ENCODE measurements around the gene ZNF18. TPM values are rescaled to one million over a fixed set of nuclear protein-coding genes. Genes with fewer than 3 reads are reported as not detected.

The ZNF18 gene
- total RNA-seq: 4.0 TPM
- long read RNA-seq, partial matches to known transcripts: 4 of 12 reads
- long read RNA-seq, other reads (novel, unspliced or antisense): 5 of 12 reads

DNA sequence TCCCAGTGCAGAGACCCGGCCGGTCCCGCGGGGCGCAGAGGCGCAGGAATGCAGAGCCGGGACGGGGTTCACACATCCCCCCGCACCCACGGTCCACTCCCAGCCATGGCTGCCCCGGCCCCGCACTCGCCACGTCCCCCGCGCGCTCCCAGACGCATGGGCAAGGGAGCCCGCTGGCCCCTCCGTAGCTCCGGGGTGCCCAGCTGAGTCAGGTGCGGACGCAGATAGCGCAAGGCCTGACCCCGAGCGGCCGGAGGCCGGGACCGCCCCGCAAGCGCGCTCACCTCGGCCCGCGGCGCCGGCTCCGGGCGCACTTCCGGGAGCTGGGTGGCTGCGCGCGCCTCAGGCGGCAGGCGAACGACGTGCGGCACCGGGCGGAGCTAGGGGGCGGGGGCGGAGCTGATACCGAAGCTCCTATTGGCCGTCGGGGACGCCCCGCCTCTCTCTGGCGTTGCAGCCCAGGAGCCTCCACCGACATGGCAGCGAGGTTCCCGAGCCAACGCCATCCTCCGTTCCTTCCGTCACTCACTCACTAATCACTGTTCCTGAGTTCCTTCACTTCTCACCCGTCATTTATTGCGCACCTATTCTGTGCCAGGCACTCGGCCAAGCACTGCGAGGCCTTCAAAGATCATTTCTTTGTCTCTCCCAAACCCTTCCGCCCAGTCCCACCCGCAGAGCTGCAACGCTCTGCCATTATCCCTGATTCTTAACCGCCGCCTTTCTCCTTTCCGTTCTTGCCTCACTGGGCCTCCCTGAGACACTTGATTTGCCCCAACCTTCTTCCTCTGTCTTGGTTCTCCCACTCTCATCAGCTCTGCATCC is at the start of gene ZNF18:
Gene ZNF18, minus strand, starts transcription at position 329 of the 825 bp plus-strand sequence. CDS start 4,646 bp downstream, outside the sequence.
- Histone ChIP-seq H3K27me3 (ENCODE audit: low read depth) (no peaks in the 10 kb centered on the region), H3K4me3 (peak within 1 kb of the TSS; percentile 84), H3K4me1 (peaks cover 25% of the 10 kb centered on the region), H3K36me3 (peaks cover 5% of the 10 kb centered on the region), H3K27ac (replicated peaks) (peak within 1 kb of the TSS; percentile 92), H3K9me3 (replicated peaks) (no peaks in the 10 kb centered on the region)
- intact Hi-C loops (cut with micrococcal nuclease): no loop called here
- DNase-seq: peak; percentile 98
- TF ChIP-seq, protein P1, sequence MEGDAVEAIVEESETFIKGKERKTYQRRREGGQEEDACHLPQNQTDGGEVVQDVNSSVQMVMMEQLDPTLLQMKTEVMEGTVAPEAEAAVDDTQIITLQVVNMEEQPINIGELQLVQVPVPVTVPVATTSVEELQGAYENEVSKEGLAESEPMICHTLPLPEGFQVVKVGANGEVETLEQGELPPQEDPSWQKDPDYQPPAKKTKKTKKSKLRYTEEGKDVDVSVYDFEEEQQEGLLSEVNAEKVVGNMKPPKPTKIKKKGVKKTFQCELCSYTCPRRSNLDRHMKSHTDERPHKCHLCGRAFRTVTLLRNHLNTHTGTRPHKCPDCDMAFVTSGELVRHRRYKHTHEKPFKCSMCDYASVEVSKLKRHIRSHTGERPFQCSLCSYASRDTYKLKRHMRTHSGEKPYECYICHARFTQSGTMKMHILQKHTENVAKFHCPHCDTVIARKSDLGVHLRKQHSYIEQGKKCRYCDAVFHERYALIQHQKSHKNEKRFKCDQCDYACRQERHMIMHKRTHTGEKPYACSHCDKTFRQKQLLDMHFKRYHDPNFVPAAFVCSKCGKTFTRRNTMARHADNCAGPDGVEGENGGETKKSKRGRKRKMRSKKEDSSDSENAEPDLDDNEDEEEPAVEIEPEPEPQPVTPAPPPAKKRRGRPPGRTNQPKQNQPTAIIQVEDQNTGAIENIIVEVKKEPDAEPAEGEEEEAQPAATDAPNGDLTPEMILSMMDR (IDR thresholded peaks at IDR 0.05; ENCODE audit: borderline replicate concordance): no peak

DNA sequence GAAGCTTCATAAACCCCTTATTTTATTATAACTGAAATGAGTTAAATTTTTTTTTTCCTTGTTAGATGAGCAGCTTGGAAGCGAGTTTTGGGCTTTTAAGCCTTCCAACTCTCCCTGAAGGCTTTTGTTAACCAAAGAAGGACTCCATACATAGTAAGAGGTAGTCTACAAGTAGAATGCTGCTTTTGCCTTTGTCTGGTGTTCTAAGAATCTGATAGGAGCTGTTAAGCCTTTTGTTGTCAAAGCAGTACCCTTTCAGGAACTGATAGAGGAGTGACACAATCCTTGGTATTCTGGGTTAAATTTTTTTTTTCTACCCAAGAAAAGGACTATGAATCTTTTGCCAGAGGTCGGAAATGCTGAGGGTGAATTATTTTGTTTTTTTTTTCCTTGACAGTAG is 49.5 kb upstream of the ZNF18 start:
- TF ChIP-seq, protein P1 (IDR thresholded peaks at IDR 0.05; ENCODE audit: borderline replicate concordance): no peak
- Histone ChIP-seq H3K9me3 (replicated peaks) (no peaks in the 10 kb centered on the region), H3K36me3 (no peaks in the 10 kb centered on the region), H3K4me1 (peaks cover 68% of the 10 kb centered on the region), H3K4me3 (no peak overlapping the region), H3K27me3 (ENCODE audit: low read depth) (no peaks in the 10 kb centered on the region), H3K27ac (replicated peaks) (no peak overlapping the region)
- DNase-seq: no peak
- intact Hi-C loops (cut with micrococcal nuclease): no loop called here

GRCh38 chr17:12043702-12044101 is 46.4 kb upstream of the ZNF18 start:
- no peak for DNase-seq
- peaks cover 70% of the 10 kb centered on the region for H3K4me1 ChIP-seq

DNA sequence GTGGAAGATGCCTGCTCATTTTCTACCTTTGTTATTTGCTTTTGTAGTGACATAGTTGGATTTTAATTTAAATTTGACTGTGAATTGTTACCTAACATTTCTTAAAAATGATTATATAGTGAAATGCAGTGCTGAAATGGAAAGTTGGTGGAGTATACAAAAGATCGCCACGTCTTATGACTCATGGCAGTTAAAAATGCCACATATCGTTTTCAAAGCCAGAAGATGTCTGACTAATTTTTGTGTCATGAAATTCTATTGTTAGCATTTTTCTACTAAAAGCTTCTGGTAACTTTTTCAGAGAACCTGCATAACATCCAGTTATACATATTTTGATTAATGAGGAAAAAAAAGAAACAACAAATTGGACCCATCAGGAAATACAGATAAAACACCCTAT is 44.0 kb upstream of the ZNF18 start:
- DNase-seq: no peak
- Histone ChIP-seq H3K36me3 (no peaks in the 10 kb centered on the region), H3K27me3 (ENCODE audit: low read depth) (no peaks in the 10 kb centered on the region), H3K4me3 (no peak overlapping the region), H3K27ac (replicated peaks) (no peak overlapping the region), H3K4me1 (peaks cover 69% of the 10 kb centered on the region), H3K9me3 (replicated peaks) (no peaks in the 10 kb centered on the region)
- TF ChIP-seq, protein P1 (IDR thresholded peaks at IDR 0.05; ENCODE audit: borderline replicate concordance): no peak
- intact Hi-C loops (cut with micrococcal nuclease): no loop called here

More at GRCh38 chr17:12043702-12044101, 46.4 kb upstream of the ZNF18 start:
- Histone ChIP-seq H3K27me3 (ENCODE audit: low read depth) (no peaks in the 10 kb centered on the region), H3K9me3 (replicated peaks) (no peaks in the 10 kb centered on the region), H3K4me3 (no peak overlapping the region), H3K36me3 (no peaks in the 10 kb centered on the region), H3K27ac (replicated peaks) (no peak overlapping the region)
- intact Hi-C loops (cut with micrococcal nuclease): no loop called here
- TF ChIP-seq, protein P1 (IDR thresholded peaks at IDR 0.05; ENCODE audit: borderline replicate concordance): no peak

GRCh38 chr17:12040478-12040877 is 43.2 kb upstream of the ZNF18 start:
- no peaks in the 10 kb centered on the region for H3K27me3 ChIP-seq (ENCODE audit: low read depth)
- no peaks in the 10 kb centered on the region for H3K36me3 ChIP-seq
- H3K27ac ChIP-seq (replicated peaks): no peak overlapping the region
- H3K4me3 ChIP-seq: no peak overlapping the region
- no peaks in the 10 kb centered on the region for H3K9me3 ChIP-seq (replicated peaks)
- peaks cover 69% of the 10 kb centered on the region for H3K4me1 ChIP-seq
- TF ChIP-seq, protein P1 (IDR thresholded peaks at IDR 0.05; ENCODE audit: borderline replicate concordance): no peak
- no peak for DNase-seq
- intact Hi-C loops (cut with micrococcal nuclease): no loop called here

Data from left ventricle myocardium inferior (tissue), 1 donor.